ENCODE measurements around the gene PTCH1. TPM values are rescaled to one million over a fixed set of nuclear protein-coding genes. Genes with fewer than 3 reads are reported as not detected.

Gene PTCH1
- polyA plus RNA-seq, 1 donor (not counting 4 experiments of a cell fraction or from before 2014, with no cell fraction given), result 1.7 TPM

- H3K4me3 ChIP-seq (ENCODE audit: control insufficient read depth in 2 of 3, extremely low read depth in 1 of 3, insufficient read depth in 2 of 3, low read depth in 1 of 3, low read length in 3 of 3), result no peak overlapping the region
- no peak overlapping the region for H3K9ac ChIP-seq (ENCODE audit: control insufficient read depth, extremely low read depth, insufficient read depth, low read length)
- no peaks in the 10 kb centered on the region for H3K4me1 ChIP-seq (ENCODE audit: control insufficient read depth, extremely low read depth, insufficient read depth, low read length)
- no peaks in the 10 kb centered on the region for H4K20me1 ChIP-seq (ENCODE audit: control insufficient read depth, extremely low read depth, insufficient read depth, low read length)
- H3K9me1 ChIP-seq (ENCODE audit: control insufficient read depth, extremely low read depth, insufficient read depth, low read length), result no peaks in the 10 kb centered on the region
- H3K27ac ChIP-seq (ENCODE audit: control insufficient read depth, insufficient read depth, low read length), result no peak overlapping the region
- dilution Hi-C loops (cut with MboI; ENCODE audit: extremely low pct_ligation_motif_present, low sequenced_read_pairs), result no loop called here
- peaks cover 2% of the 10 kb centered on the region for H3K27me3 ChIP-seq (ENCODE audit: control insufficient read depth, extremely low read depth, insufficient read depth, low read length)
- no peaks in the 10 kb centered on the region for H3K79me2 ChIP-seq (ENCODE audit: control insufficient read depth, insufficient read depth, low read length)
- H2AFZ ChIP-seq (ENCODE audit: control insufficient read depth, low read length), result no peak overlapping the region
- no peak for DNase-seq (ENCODE audit: low read depth, low spot score)
- no peak for TF ChIP-seq CTCF (optimal IDR thresholded peaks at IDR 0.05 in 1 of 3, IDR thresholded peaks at IDR 0.05 in 1 of 3, conservative IDR thresholded peaks at IDR 0.05 in 1 of 3; ENCODE audit: extremely low read depth in 1 of 3, insufficient read depth in 2 of 3, low read length in 3 of 3)
- no peak for TF ChIP-seq EZH2 (IDR thresholded peaks at IDR 0.05; ENCODE audit: low read length)
- no peak overlapping the region for H3K4me2 ChIP-seq (ENCODE audit: control insufficient read depth, extremely low read depth, insufficient read depth, low read depth, low read length)
- H3K36me3 ChIP-seq (ENCODE audit: control insufficient read depth in 2 of 2, extremely low read depth in 1 of 2, insufficient read depth in 2 of 2, low read length in 2 of 2), result no peaks in the 10 kb centered on the region
- FAIRE-seq, result no peak
- no peaks in the 10 kb centered on the region for H3K9me3 ChIP-seq (ENCODE audit: control insufficient read depth, low read depth, low read length)
These were observed 13.1 kb upstream of the PTCH1 start for GRCh38 chr9:95529910-95530309.

- Histone ChIP-seq H3K4me1 (ENCODE audit: control insufficient read depth, extremely low read depth, insufficient read depth, low read length) (no peaks in the 10 kb centered on the region), H2AFZ (ENCODE audit: control insufficient read depth, low read length) (no peak overlapping the region), H3K9ac (ENCODE audit: control insufficient read depth, extremely low read depth, insufficient read depth, low read length) (no peak overlapping the region), H3K4me2 (ENCODE audit: control insufficient read depth, extremely low read depth, insufficient read depth, low read depth, low read length) (no peak overlapping the region), H3K27ac (ENCODE audit: control insufficient read depth, insufficient read depth, low read length) (no peak overlapping the region), H3K9me3 (ENCODE audit: control insufficient read depth, low read depth, low read length) (no peaks in the 10 kb centered on the region), H3K79me2 (ENCODE audit: control insufficient read depth, insufficient read depth, low read length) (no peaks in the 10 kb centered on the region), H3K36me3 (ENCODE audit: control insufficient read depth in 2 of 2, extremely low read depth in 1 of 2, insufficient read depth in 2 of 2, low read length in 2 of 2) (no peaks in the 10 kb centered on the region), H3K9me1 (ENCODE audit: control insufficient read depth, extremely low read depth, insufficient read depth, low read length) (no peaks in the 10 kb centered on the region), H3K4me3 (ENCODE audit: control insufficient read depth in 2 of 3, extremely low read depth in 1 of 3, insufficient read depth in 2 of 3, low read depth in 1 of 3, low read length in 3 of 3) (no peak overlapping the region), H4K20me1 (ENCODE audit: control insufficient read depth, extremely low read depth, insufficient read depth, low read length) (no peaks in the 10 kb centered on the region), H3K27me3 (ENCODE audit: control insufficient read depth, extremely low read depth, insufficient read depth, low read length) (peaks cover 2% of the 10 kb centered on the region)
- dilution Hi-C loops (cut with MboI; ENCODE audit: extremely low pct_ligation_motif_present, low sequenced_read_pairs), result no loop called here
- DNase-seq (ENCODE audit: low read depth, low spot score) (no peak), FAIRE-seq (no peak)
- TF ChIP-seq EZH2 (IDR thresholded peaks at IDR 0.05; ENCODE audit: low read length), result no peak
- no peak for TF ChIP-seq CTCF (optimal IDR thresholded peaks at IDR 0.05 in 1 of 3, IDR thresholded peaks at IDR 0.05 in 1 of 3, conservative IDR thresholded peaks at IDR 0.05 in 1 of 3; ENCODE audit: extremely low read depth in 1 of 3, insufficient read depth in 2 of 3, low read length in 3 of 3)
These were observed 12.2 kb upstream of the PTCH1 start for GRCh38 chr9:95528908-95529502.

Data from keratinocyte (primary cell).